ENCODE measurements around the gene DSG3.

The DSG3 gene

GRCh38 chr18:31403409-31403808, 44.1 kb upstream of the DSG3 start (continued):
- TF ChIP-seq, protein P1, sequence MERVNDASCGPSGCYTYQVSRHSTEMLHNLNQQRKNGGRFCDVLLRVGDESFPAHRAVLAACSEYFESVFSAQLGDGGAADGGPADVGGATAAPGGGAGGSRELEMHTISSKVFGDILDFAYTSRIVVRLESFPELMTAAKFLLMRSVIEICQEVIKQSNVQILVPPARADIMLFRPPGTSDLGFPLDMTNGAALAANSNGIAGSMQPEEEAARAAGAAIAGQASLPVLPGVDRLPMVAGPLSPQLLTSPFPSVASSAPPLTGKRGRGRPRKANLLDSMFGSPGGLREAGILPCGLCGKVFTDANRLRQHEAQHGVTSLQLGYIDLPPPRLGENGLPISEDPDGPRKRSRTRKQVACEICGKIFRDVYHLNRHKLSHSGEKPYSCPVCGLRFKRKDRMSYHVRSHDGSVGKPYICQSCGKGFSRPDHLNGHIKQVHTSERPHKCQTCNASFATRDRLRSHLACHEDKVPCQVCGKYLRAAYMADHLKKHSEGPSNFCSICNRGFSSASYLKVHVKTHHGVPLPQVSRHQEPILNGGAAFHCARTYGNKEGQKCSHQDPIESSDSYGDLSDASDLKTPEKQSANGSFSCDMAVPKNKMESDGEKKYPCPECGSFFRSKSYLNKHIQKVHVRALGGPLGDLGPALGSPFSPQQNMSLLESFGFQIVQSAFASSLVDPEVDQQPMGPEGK (CRISPR knock-in tag; IDR thresholded peaks at IDR 0.05; ENCODE audit: borderline replicate concordance): no peak
- TF ChIP-seq, protein P2, sequence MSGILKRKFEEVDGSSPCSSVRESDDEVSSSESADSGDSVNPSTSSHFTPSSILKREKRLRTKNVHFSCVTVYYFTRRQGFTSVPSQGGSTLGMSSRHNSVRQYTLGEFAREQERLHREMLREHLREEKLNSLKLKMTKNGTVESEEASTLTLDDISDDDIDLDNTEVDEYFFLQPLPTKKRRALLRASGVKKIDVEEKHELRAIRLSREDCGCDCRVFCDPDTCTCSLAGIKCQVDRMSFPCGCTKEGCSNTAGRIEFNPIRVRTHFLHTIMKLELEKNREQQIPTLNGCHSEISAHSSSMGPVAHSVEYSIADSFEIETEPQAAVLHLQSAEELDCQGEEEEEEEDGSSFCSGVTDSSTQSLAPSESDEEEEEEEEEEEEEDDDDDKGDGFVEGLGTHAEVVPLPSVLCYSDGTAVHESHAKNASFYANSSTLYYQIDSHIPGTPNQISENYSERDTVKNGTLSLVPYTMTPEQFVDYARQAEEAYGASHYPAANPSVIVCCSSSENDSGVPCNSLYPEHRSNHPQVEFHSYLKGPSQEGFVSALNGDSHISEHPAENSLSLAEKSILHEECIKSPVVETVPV (CRISPR knock-in tag; IDR thresholded peaks at IDR 0.05): no peak

- no peak for ATAC-seq
- TF ChIP-seq ESRRG (CRISPR knock-in tag; IDR thresholded peaks at IDR 0.05) (no peak), ZFP3 (CRISPR knock-in tag; IDR thresholded peaks at IDR 0.05) (no peak), TOX (CRISPR knock-in tag; IDR thresholded peaks at IDR 0.05; ENCODE audit: borderline replicate concordance) (no peak), OSR1 (CRISPR knock-in tag; IDR thresholded peaks at IDR 0.05) (no peak)
- TF ChIP-seq, protein P3, sequence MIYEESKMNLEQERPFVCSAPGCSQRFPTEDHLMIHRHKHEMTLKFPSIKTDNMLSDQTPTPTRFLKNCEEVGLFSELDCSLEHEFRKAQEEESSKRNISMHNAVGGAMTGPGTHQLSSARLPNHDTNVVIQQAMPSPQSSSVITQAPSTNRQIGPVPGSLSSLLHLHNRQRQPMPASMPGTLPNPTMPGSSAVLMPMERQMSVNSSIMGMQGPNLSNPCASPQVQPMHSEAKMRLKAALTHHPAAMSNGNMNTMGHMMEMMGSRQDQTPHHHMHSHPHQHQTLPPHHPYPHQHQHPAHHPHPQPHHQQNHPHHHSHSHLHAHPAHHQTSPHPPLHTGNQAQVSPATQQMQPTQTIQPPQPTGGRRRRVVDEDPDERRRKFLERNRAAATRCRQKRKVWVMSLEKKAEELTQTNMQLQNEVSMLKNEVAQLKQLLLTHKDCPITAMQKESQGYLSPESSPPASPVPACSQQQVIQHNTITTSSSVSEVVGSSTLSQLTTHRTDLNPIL (CRISPR knock-in tag; IDR thresholded peaks at IDR 0.05; ENCODE audit: low read depth): no peak
Observed at GRCh38 chr18:31407649-31408048, 39.9 kb upstream of the DSG3 start.

DNA sequence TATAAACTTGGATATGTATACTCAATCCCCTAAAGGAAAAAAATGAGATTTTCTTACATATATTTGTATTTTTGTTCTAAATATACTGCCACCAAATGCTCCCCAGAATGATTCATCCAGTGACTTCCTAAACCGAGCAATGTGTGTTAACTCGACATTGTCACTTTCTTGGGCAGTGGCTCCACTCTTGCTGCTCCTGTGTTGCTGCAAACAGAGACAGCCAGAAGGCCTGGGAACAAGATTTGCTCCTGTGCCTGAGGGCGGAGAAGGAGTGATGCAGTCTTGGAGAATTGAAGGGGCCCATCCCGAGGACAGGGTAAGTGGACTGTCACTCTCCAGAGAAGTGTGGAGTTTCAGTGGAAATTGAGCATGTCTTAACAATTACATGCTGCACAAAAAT, 38.3 kb upstream of the DSG3 start:
- no peak for TF ChIP-seq ZNF8 (CRISPR knock-in tag; IDR thresholded peaks at IDR 0.05)
- no peak for TF ChIP-seq ZFP3 (CRISPR knock-in tag; IDR thresholded peaks at IDR 0.05)
- no peak for TF ChIP-seq ARNTL (CRISPR knock-in tag; IDR thresholded peaks at IDR 0.05; ENCODE audit: borderline replicate concordance, low read depth)
- ATAC-seq: no peak

DNA sequence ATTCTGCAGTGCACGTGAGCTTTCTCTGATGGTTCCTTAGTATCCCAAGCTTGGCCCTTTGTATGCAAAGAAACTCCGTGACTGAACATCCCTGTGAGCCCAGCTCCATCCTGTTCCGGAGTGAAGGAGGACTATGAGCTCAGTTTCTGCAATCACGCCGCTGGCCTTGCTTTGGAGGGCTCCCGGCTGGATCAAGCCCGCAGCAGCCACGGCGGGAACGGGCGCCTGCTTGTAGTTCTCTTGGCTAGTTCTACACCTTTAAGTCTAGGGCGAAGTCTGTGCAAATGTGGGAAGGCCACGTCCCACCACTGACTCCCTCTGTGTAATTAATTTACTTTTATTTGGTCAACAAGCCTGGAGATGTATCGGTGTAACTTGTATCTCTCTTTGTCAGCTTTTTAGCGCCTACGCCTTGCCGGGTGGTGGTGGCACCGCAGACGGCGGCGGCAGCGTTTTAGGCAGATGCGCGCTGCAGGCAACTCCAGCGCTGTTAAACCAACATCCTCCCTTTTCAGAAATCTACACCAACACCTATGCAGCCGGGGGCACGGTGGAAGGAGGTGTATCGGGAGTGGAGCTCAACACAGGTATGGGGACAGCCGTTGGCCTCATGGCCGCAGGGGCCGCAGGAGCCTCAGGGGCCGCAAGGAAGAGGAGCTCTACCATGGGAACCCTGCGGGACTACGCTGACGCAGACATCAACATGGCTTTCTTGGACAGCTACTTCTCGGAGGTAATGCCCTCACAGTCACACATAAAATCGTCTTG, 36.6 kb upstream of the DSG3 start:
- TF ChIP-seq RARB (CRISPR knock-in tag; IDR thresholded peaks at IDR 0.05) (no peak), ISL1 (CRISPR knock-in tag; IDR thresholded peaks at IDR 0.05) (no peak), ZNF8 (CRISPR knock-in tag; IDR thresholded peaks at IDR 0.05) (no peak), ZFP3 (CRISPR knock-in tag; IDR thresholded peaks at IDR 0.05) (no peak)
- TF ChIP-seq, protein P2 (CRISPR knock-in tag; IDR thresholded peaks at IDR 0.05): no peak
- TF ChIP-seq, protein P3 (CRISPR knock-in tag; IDR thresholded peaks at IDR 0.05; ENCODE audit: low read depth): no peak
- ATAC-seq: no peak

GRCh38 chr18:31413137-31413536, 34.4 kb upstream of the DSG3 start:
- no peak for ATAC-seq
- no peak for TF ChIP-seq SNAI2 (CRISPR knock-in tag; IDR thresholded peaks at IDR 0.05)
- TF ChIP-seq, protein P4, sequence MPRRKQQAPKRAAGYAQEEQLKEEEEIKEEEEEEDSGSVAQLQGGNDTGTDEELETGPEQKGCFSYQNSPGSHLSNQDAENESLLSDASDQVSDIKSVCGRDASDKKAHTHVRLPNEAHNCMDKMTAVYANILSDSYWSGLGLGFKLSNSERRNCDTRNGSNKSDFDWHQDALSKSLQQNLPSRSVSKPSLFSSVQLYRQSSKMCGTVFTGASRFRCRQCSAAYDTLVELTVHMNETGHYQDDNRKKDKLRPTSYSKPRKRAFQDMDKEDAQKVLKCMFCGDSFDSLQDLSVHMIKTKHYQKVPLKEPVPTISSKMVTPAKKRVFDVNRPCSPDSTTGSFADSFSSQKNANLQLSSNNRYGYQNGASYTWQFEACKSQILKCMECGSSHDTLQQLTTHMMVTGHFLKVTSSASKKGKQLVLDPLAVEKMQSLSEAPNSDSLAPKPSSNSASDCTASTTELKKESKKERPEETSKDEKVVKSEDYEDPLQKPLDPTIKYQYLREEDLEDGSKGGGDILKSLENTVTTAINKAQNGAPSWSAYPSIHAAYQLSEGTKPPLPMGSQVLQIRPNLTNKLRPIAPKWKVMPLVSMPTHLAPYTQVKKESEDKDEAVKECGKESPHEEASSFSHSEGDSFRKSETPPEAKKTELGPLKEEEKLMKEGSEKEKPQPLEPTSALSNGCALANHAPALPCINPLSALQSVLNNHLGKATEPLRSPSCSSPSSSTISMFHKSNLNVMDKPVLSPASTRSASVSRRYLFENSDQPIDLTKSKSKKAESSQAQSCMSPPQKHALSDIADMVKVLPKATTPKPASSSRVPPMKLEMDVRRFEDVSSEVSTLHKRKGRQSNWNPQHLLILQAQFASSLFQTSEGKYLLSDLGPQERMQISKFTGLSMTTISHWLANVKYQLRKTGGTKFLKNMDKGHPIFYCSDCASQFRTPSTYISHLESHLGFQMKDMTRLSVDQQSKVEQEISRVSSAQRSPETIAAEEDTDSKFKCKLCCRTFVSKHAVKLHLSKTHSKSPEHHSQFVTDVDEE (CRISPR knock-in tag; IDR thresholded peaks at IDR 0.05): no peak
- no peak for TF ChIP-seq RARB (CRISPR knock-in tag; IDR thresholded peaks at IDR 0.05)
- TF ChIP-seq ZNF70 (CRISPR knock-in tag; IDR thresholded peaks at IDR 0.05): no peak
- TF ChIP-seq GLIS3 (CRISPR knock-in tag; IDR thresholded peaks at IDR 0.05): no peak
- no peak for TF ChIP-seq ZNF565 (CRISPR knock-in tag; conservative IDR thresholded peaks at IDR 0.05; ENCODE audit: low read depth)
- TF ChIP-seq ZFP30 (CRISPR knock-in tag; IDR thresholded peaks at IDR 0.05): no peak
- no peak for TF ChIP-seq ISL1 (CRISPR knock-in tag; IDR thresholded peaks at IDR 0.05)
- TF ChIP-seq, protein P3 (CRISPR knock-in tag; IDR thresholded peaks at IDR 0.05; ENCODE audit: low read depth): no peak
- no peak for TF ChIP-seq TCF4 (CRISPR knock-in tag; IDR thresholded peaks at IDR 0.05; ENCODE audit: borderline replicate concordance)
- TF ChIP-seq, protein P5, sequence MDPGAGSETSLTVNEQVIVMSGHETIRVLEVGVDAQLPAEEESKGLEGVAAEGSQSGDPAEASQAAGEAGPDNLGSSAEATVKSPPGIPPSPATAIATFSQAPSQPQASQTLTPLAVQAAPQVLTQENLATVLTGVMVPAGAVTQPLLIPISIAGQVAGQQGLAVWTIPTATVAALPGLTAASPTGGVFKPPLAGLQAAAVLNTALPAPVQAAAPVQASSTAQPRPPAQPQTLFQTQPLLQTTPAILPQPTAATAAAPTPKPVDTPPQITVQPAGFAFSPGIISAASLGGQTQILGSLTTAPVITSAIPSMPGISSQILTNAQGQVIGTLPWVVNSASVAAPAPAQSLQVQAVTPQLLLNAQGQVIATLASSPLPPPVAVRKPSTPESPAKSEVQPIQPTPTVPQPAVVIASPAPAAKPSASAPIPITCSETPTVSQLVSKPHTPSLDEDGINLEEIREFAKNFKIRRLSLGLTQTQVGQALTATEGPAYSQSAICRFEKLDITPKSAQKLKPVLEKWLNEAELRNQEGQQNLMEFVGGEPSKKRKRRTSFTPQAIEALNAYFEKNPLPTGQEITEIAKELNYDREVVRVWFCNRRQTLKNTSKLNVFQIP (CRISPR knock-in tag; IDR thresholded peaks at IDR 0.05; ENCODE audit: borderline replicate concordance, low read depth): no peak
- no peak for TF ChIP-seq ZFP3 (CRISPR knock-in tag; IDR thresholded peaks at IDR 0.05)
- TF ChIP-seq ZNF8 (CRISPR knock-in tag; IDR thresholded peaks at IDR 0.05): no peak
- no peak for TF ChIP-seq BACH2 (CRISPR knock-in tag; IDR thresholded peaks at IDR 0.05; ENCODE audit: borderline replicate concordance)

All from SK-N-SH treated with all-trans-retinoic acid at 6 μM for 48 hours (cell line).